Right hindlimb (tissue), 1 donor: ENCODE measurements around the gene TBXA2R.
A peak's percentile ranks its signal among the peaks of the same experiment; 100 is the strongest.

Source experiments
- DNase-seq: peaks from one replicate; pipeline ENCODE4 v3.0.0-alpha.2; 2018

The TBXA2R gene

DNA sequence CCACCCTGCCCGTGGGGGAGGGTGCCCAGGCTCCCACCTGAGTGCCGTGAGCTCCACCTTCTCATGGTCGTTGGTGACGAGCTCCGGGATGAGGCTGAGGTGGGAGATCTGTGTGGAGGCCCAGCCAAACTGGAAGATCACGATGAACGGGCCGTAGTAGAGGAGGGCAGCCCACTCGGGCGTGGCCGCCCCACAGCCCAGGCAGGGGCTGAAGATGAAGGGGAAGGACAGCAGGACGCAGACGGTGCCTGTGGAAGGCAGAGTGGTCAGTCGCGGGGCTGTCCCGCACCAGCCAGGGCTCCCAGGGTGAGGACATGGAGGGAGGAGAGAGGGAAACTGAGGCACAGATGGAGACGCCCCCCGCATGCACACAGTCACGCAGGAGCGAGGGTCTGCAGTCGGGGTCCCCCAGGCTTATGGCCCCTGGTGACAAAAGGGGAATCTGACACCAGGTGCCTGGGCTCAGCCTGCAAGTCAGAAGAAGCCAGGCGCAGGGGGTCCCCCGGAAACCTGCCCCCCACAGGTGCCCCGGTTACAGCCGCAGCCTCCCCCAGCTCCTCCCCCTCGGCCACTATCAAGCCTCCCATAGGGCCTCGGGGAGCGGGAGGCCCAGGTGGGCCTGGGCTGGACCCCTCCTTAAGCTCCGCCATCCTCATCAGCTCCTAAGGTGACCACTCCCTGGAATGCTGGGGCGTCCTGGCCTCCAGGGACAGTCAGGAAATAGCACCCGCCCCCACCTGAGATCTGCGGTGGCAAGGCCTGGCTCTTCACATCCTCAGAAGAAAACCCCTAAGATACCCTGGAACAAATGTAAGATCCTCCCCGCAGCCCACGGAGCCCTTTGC, 55.5 kb downstream of the TBXA2R start:
- no peak for DNase-seq

GRCh38 chr19:3549816-3550215, 56.9 kb downstream of the TBXA2R start:
- no peak for DNase-seq

GRCh38 chr19:3548606-3549005, 58.1 kb downstream of the TBXA2R start:
- DNase-seq, result no peak

GRCh38 chr19:3547767-3548282, 58.9 kb downstream of the TBXA2R start:
- no peak for DNase-seq

DNA sequence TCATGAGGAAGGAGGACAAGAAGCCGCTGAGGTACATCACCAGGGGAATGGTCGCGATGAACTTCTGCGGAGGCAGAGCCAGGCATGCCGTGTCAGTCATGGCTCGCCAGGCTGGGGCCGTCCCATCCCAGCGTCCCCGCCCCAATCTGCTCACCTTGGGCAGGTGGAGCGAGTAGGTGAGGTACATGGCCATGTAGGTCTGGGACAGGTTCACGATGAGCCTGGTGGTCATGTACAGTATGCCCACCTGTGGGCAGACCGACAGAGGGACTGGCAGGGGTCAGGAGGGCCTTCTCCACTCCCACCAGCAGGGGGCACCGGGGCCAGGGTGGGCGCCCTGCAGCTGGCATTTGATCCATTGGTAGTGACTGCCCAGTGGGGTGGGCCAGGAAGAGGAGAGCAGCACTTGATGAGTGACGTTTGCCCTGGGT, 59.4 kb downstream of the TBXA2R start:
- no peak for DNase-seq

- no peak for DNase-seq
Observed at GRCh38 chr19:3546119-3546518, 60.6 kb downstream of the TBXA2R start.

GRCh38 chr19:3545669-3546034, 61.0 kb downstream of the TBXA2R start:
- no peak for DNase-seq

- peak; percentile 60 for DNase-seq
Observed at GRCh38 chr19:3544742-3545668, 61.7 kb downstream of the TBXA2R start.
